DND-41 (cell line): ENCODE results near the gene HNF1B.

Source experiments
- CTCF ChIP-seq: IDR thresholded peaks from 2 replicates; pipeline ENCODE4 v1.5.1; 2012; ENCODE audit warnings: borderline replicate concordance, low read length, moderate library complexity, mild to moderate bottlenecking; ENCODE audit not compliant: poor library complexity, severe bottlenecking; ENCODE audit errors: extremely low read depth
- EZH2 ChIP-seq: IDR thresholded peaks from 3 replicates; pipeline ENCODE4 v1.6.1; 2012; ENCODE audit warnings: borderline replicate concordance, low read depth, mild to moderate bottlenecking, moderate library complexity, low read length, inconsistent platforms; ENCODE audit not compliant: severe bottlenecking

DNA sequence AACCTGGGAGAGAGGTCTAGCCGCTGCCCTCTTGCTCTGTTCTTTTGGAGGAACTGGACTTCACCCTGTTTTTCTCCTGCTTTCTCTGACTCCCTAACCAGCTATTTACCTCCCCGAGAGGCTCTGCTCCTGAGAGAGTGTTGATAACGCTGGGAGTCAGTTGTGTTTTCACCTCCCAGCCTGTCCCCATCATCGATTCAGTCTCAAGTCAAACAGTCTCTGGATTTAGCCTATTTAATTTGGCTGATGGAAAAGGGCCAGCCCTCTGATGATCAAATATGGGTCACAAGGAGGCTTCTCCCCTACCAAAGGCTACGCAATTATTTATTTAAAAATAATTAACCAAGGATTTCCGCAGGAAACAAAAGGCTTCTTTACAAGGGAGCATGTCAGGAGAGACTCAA, 31.8 kb downstream of the HNF1B start:
- no peak for TF ChIP-seq CTCF
- TF ChIP-seq EZH2: no peak
